K562 (cell line): ENCODE results near the gene ANKRD27. TPM values are rescaled to one million over a fixed set of nuclear protein-coding genes. Genes with fewer than 3 reads are reported as not detected.

ENCODE experiments used
- BRCA1 ChIP-seq, 2 experiments: fragments of 450-650 bp in 1 of 2; sonication (generic) in 1 of 2; formaldehyde crosslinking in 1 of 2; IDR thresholded peaks; 2 replicates each; pipeline versions ENCODE4 v1.5.0 to v1.6.1; 2017 to 2020; ENCODE audit warnings: mild to moderate bottlenecking in 1 of 2, missing genetic modification reagents in 1 of 2
- BRD9 ChIP-seq: fragments of 450-650 bp; IDR thresholded peaks from 2 replicates; pipeline ENCODE4 v1.6.1; 2018; ENCODE audit warnings: low read depth; ENCODE audit not compliant: partially characterized antibody
- HCFC1 ChIP-seq: IDR thresholded peaks from 2 replicates; pipeline ENCODE4 v1.6.1; 2012; ENCODE audit warnings: low read depth, low read length, improper control_type of control experiment
- MYNN ChIP-seq, 2 experiments: sonication (generic); formaldehyde crosslinking in 1 of 2; IDR thresholded peaks; 2 replicates each; pipeline versions ENCODE4 v1.5.0 to v1.6.1; 2016 to 2020; ENCODE audit warnings: antibody characterized with exemption in 1 of 2, missing genetic modification reagents in 1 of 2
- NCOA4 ChIP-seq: fragments of 450-650 bp; IDR thresholded peaks from 2 replicates; pipeline ENCODE4 v1.6.1; 2018; ENCODE audit warnings: mild to moderate bottlenecking; ENCODE audit not compliant: partially characterized antibody
- NR2C1 ChIP-seq, 2 experiments: fragments of 450-650 bp; IDR thresholded peaks; 2 replicates each; pipeline ENCODE4 v1.6.1; 2017; ENCODE audit warnings: mild to moderate bottlenecking in 2 of 2, antibody characterized with exemption in 1 of 2, inconsistent platforms in 1 of 2, missing compliant biosample characterization in 1 of 2, missing genetic modification characterization in 1 of 2
- PHF8 ChIP-seq: fragments of 200-600 bp; sonication (generic); IDR thresholded peaks from 2 replicates; pipeline ENCODE4 v1.6.1; 2012; ENCODE audit warnings: mixed run types, mild to moderate bottlenecking, inconsistent platforms, low read length, moderate library complexity, borderline replicate concordance
- TAF7 ChIP-seq: fragments of 450-650 bp; IDR thresholded peaks from 2 replicates; pipeline ENCODE4 v1.6.1; 2016; ENCODE audit warnings: missing genetic modification characterization, missing compliant biosample characterization
- TBL1XR1 ChIP-seq, 2 experiments: IDR thresholded peaks; 2 replicates each; pipeline ENCODE4 v1.6.1; 2012; ENCODE audit warnings: improper control_type of control experiment in 2 of 2, low read length in 2 of 2, mild to moderate bottlenecking in 1 of 2
- TSC22D4 ChIP-seq: fragments of 450-650 bp; IDR thresholded peaks from 2 replicates; pipeline ENCODE4 v1.6.1; 2016; ENCODE audit warnings: missing genetic modification characterization, missing biosample characterization, control low read depth
- polyA plus RNA-seq, 8 experiments: library from polyadenylated mRNA; depleted of rRNA in 4 of 8; stranded (reverse) in 5 of 8; unstranded in 3 of 8; fragments of >200 nt; fragmentation: Nextera tagmentation in 2 of 8; fragmentation: Illumina TruSeq in 1 of 8; extraction: Ambion mirVana in 2 of 8; extraction: Trizol in 1 of 8; gene quantifications; 2 replicates each; pipeline versions ENCODE4 v1.2.1 to v1.2.3, GENCODE V29; 2011 to 2014; ENCODE audit warnings: inconsistent platforms in 1 of 8, missing spikeins in 1 of 8
- total RNA-seq, 7 experiments: library from RNA; depleted of rRNA in 6 of 7; stranded (reverse); fragments of >200 nt in 6 of 7; fragmentation: Illumina TruSeq in 2 of 7; extraction: Trizol in 2 of 7; gene quantifications; 2 replicates each; pipeline versions ENCODE4 v1.2.1 to v1.2.3, GENCODE V29; 2011 to 2021; ENCODE audit warnings: low replicate concordance in 1 of 7
- TF ChIP-seq, protein P1 (sequence below): fragments of 250-450 bp; sonication (Bioruptor Pico); IDR thresholded peaks from 2 replicates; pipeline ENCODE4 v1.8.0; 2021; ENCODE audit warnings: mild to moderate bottlenecking, moderate library complexity
- TF ChIP-seq, protein P2 (sequence below), 2 experiments: fragments of 450-650 bp; formaldehyde crosslinking in 1 of 2; IDR thresholded peaks; 2 replicates each; pipeline versions ENCODE4 v1.4.0 to v1.6.1; 2014 to 2020; ENCODE audit warnings: mild to moderate bottlenecking in 2 of 2, borderline replicate concordance in 1 of 2, low read depth in 1 of 2
- TF ChIP-seq, protein P3 (sequence below): fragments of 250-450 bp; sonication (Bioruptor Pico); IDR thresholded peaks from 2 replicates; pipeline ENCODE4 v1.5.0; 2020; ENCODE audit warnings: mild to moderate bottlenecking, borderline replicate concordance
- TF ChIP-seq, protein P4 (sequence below): fragments of 250-450 bp; sonication (Bioruptor Pico); IDR thresholded peaks from 2 replicates; pipeline ENCODE4 v1.8.0; 2022; ENCODE audit warnings: moderate library complexity, mild to moderate bottlenecking, inconsistent platforms

ANKRD27 gene
- total and polyA plus RNA-seq, 9 of the 15 experiments (the other 6 are each of a cell fraction or from before 2014, with no cell fraction given) = 5.3 to 71.3 (median 54.2) TPM

DNA sequence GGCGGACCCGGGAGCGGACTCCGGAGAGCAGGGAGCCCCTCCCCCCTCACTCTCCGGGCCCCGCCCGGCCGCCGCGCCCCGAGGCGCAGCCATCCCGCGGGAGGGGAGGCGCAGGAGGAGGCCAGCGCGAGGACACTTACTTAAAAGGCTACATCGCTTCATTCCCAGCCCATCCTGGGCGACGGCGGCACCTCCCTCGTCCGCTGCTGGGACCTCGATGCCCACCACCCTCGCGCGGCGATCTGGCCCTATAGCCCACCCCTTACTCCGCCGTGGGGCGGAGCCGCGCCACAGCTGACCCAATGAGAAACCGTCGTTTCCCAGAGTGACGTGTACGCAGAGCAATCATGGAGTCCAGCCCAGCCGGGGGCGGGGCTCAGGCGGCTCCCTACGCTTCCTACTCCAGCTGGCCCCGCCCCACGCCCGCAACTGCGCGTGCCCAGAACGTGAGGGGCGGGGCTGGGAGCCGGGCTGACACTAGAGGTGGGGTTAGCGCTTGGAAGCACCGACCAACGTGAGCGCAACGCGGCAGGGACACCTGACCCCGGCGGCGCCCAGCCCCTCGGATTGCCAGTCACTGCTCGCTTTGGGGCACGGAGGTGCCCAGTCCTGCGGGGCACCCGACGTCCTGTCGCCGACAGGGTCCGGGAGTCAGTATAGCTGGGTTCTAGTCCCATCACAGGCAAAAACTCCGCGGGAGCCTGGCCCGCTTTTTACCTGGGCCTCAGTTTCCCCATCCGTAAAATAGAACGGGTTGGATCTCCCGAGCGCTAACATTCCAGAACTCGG, at the start of gene ANKRD27 (continued):
- TF ChIP-seq, protein P1, sequence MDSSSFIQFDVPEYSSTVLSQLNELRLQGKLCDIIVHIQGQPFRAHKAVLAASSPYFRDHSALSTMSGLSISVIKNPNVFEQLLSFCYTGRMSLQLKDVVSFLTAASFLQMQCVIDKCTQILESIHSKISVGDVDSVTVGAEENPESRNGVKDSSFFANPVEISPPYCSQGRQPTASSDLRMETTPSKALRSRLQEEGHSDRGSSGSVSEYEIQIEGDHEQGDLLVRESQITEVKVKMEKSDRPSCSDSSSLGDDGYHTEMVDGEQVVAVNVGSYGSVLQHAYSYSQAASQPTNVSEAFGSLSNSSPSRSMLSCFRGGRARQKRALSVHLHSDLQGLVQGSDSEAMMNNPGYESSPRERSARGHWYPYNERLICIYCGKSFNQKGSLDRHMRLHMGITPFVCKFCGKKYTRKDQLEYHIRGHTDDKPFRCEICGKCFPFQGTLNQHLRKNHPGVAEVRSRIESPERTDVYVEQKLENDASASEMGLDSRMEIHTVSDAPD (CRISPR knock-in tag) = no peak
- TF ChIP-seq MYNN (IDR thresholded peaks at IDR 0.05) = no peak
- TF ChIP-seq MYNN (CRISPR knock-in tag; IDR thresholded peaks at IDR 0.05) = no peak
- TF ChIP-seq HCFC1 = no peak
- TF ChIP-seq, protein P2, sequence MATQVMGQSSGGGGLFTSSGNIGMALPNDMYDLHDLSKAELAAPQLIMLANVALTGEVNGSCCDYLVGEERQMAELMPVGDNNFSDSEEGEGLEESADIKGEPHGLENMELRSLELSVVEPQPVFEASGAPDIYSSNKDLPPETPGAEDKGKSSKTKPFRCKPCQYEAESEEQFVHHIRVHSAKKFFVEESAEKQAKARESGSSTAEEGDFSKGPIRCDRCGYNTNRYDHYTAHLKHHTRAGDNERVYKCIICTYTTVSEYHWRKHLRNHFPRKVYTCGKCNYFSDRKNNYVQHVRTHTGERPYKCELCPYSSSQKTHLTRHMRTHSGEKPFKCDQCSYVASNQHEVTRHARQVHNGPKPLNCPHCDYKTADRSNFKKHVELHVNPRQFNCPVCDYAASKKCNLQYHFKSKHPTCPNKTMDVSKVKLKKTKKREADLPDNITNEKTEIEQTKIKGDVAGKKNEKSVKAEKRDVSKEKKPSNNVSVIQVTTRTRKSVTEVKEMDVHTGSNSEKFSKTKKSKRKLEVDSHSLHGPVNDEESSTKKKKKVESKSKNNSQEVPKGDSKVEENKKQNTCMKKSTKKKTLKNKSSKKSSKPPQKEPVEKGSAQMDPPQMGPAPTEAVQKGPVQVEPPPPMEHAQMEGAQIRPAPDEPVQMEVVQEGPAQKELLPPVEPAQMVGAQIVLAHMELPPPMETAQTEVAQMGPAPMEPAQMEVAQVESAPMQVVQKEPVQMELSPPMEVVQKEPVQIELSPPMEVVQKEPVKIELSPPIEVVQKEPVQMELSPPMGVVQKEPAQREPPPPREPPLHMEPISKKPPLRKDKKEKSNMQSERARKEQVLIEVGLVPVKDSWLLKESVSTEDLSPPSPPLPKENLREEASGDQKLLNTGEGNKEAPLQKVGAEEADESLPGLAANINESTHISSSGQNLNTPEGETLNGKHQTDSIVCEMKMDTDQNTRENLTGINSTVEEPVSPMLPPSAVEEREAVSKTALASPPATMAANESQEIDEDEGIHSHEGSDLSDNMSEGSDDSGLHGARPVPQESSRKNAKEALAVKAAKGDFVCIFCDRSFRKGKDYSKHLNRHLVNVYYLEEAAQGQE (IDR thresholded peaks at IDR 0.05; ENCODE audit: borderline replicate concordance) = peak; percentile 18; the same call in 1 of the 2 replicates
- TF ChIP-seq, protein P2 (CRISPR knock-in tag; IDR thresholded peaks at IDR 0.05; ENCODE audit: low read depth) = no peak
- TF ChIP-seq, protein P3, sequence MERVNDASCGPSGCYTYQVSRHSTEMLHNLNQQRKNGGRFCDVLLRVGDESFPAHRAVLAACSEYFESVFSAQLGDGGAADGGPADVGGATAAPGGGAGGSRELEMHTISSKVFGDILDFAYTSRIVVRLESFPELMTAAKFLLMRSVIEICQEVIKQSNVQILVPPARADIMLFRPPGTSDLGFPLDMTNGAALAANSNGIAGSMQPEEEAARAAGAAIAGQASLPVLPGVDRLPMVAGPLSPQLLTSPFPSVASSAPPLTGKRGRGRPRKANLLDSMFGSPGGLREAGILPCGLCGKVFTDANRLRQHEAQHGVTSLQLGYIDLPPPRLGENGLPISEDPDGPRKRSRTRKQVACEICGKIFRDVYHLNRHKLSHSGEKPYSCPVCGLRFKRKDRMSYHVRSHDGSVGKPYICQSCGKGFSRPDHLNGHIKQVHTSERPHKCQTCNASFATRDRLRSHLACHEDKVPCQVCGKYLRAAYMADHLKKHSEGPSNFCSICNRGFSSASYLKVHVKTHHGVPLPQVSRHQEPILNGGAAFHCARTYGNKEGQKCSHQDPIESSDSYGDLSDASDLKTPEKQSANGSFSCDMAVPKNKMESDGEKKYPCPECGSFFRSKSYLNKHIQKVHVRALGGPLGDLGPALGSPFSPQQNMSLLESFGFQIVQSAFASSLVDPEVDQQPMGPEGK = no peak
- no peak for TF ChIP-seq TAF7
- no peak for TF ChIP-seq TSC22D4 (tag)
- no peak for TF ChIP-seq NCOA4
- peak; percentile 73; the same call in 1 of the 2 replicates for TF ChIP-seq PHF8
- TF ChIP-seq, protein P4, sequence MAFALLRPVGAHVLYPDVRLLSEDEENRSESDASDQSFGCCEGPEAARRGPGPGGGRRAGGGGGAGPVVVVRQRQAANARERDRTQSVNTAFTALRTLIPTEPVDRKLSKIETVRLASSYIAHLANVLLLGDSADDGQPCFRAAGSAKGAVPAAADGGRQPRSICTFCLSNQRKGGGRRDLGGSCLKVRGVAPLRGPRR (CRISPR knock-in tag) = no peak
- no peak for TF ChIP-seq BRD9
- TF ChIP-seq TBL1XR1 (IDR thresholded peaks at IDR 0.05; ENCODE audit: low read length in 2 of 2) = no peak
- TF ChIP-seq NR2C1 (IDR thresholded peaks at IDR 0.05) = no peak
- TF ChIP-seq NR2C1 (tag; IDR thresholded peaks at IDR 0.05) = no peak
- no peak for TF ChIP-seq BRCA1 (IDR thresholded peaks at IDR 0.05)
- TF ChIP-seq BRCA1 (CRISPR knock-in tag; IDR thresholded peaks at IDR 0.05) = no peak
